T-helper 22 cell (primary cell): ENCODE measurements around the gene PLBD2.
"Not testable (repeated sequence)": the region's sequence is repeated elsewhere in the genome, so short reads cannot be mapped to it uniquely, and the experiment has no call there.

Experiments
- DNase-seq: peaks from one replicate; pipeline ENCODE4 v3.0.0-alpha.2; 2020; ENCODE audit warnings: low read depth

Gene PLBD2

DNA sequence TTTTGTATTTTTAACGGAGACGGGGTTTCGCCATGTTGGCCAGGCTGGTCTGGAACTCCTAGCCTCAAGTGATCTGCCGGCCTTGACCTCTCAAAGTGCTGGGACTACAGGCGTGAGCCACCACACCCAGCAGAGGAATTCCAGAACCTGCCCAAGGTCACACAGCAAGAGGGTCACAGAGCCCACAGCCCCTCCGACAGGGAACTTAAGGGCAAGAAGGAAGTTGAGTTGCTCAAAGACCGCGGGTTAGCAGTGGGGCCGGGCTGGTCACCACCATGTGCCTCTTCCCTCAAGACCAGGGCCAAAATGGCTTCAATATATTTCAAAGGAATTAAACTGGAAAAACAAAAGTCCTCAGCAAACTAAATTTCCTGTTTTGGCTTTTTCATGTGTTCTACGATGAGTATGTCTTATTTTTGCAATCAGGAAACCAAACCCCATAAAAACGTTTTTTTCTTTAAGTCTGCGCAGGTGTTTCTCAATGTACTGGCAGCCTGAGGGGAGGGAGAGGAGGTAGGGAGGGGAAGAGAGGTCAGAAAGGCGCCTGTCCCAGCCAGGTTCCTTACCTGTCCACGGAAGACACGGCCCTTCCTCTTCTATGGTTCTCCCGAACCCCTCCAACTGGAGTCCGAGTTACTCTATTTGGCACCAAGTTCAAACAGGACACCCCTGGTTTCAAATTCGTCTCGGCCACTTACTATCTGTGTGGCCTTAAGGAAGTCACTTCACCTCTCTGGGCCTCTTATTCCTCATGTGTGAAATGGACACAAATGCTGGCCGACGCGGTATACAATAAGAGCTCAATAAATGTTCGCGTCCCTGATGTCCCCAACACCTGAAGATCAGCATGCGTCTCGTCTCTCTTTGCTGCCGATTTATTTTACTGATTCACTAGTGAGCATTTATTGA, 24.3 kb upstream of the PLBD2 start:
- DNase-seq: no peak

DNA sequence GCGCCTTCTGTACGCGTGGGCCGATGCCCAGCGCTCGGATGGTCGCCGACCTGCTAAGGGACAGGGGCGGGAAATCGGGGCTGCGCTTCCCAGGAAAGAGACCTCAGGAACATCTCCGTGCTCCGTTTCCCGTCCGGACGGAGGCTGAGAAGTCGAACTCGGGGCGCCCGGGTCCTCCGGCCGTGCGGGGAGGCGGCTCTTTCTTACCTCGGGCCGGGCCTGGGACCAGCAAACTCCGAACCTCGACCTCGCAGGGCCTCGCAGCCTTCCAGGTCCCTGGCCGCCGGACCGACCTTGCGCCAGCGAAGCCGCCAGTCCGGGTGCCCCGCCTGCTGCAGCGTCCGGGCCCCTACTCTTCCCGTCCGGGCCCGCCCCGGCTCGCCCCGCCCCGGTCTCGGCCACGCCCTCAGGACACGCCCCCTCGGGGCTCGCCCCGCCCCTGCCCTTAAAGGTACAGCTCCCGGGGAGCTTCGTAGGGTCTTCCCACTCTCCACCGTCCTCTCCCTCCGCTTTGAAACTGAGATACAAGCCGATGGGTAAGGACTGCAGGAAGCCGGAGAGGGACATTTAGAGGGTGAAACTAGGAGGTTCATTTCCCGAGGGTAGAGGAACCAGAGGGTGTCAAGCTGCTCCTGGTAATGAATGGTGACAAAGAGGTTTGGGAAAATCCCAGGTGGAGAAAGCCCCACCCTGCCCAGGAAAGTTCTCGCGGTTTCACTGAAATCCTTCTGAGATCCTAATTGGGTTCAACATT, 23.4 kb upstream of the PLBD2 start, which contains the start of gene SLC8B1:
Gene SLC8B1, minus strand, starts transcription at position 324 of the 754 bp plus-strand sequence. CDS start 2,231 bp downstream, outside the sequence.
- DNase-seq: peak; percentile 67

GRCh38 chr12:113339540-113339939, 18.8 kb upstream of the PLBD2 start:
- DNase-seq: no peak

GRCh38 chr12:113340061-113340460, 18.3 kb upstream of the PLBD2 start:
- no peak for DNase-seq

DNA sequence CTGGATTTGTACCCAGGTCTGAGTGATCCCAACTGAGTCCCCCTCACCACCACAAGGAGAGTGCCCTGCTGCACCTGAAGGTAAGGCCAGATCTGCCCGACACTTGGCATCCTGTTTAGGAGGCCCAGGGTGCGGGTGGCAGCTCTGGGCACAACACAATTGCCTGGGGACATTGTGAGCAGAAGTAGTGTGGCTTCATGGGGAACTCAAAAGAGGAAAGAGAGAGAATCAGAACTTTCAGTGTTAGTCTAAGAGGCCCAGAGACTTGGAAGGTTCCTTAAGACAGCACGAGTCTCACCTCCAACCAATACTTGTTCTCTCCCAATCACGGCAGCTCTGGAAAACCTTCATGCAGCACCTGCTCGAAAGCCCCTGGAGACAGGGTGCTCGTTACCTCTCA, 16.9 kb upstream of the PLBD2 start:
- DNase-seq: no peak

DNA sequence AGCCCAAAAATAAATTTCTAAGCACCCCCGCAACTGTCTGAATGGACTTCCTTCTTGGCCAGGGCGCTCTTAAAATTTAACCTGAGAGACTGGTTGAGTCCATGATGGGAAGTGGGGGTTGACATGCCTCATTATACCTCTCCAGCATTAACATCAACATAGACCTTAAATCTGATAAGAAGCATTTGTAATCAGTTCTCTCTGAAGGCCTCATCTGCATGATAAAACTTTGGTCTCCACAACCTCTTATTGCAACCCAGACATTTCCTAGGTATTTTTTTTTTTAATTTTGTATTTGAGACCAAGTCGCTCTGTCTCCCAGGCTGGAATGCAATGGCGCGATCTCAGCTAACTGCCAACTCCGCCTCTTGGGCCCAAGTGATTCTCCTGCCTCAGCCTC, 13.1 kb upstream of the PLBD2 start:
- no peak for DNase-seq

DNA sequence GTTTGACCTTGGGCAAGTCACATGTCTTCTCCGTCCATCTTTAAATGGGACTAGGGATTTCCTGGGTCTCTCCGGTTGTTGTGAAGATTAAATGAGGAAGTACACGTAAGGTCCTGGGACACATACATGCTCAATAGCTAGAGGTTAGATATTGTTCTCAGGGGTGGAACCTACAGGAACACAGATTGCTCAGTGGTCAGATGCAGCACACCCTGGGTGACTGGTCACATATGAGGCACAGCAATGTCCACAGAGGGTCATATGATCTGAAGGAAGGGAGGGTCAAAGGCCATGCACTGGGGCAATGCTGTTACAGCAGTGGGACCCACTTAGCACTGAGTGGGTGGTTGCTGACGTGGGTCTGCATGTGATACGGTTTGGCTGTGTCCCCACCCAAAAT, 12.0 kb upstream of the PLBD2 start:
- no peak for DNase-seq

DNA sequence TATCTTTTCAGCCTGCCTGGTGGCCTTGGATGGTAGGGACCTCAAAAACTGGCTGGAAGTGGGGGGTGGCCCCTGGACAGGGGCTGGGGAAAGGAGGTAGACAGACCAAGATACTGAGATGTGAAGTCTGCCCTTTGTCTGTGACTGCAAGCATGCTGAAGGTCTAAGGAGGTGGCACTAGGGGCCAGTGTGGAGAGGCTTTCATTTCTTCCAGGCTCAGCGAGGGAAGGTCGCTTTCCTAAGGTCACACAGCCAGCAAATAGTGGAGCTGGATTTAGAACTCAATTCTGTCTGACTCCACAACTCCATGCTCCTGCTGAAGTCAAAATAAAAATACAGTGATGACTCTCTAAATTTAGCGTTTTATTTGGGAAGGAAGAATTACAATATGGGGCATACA, 11.3 kb upstream of the PLBD2 start:
- no peak for DNase-seq

DNA sequence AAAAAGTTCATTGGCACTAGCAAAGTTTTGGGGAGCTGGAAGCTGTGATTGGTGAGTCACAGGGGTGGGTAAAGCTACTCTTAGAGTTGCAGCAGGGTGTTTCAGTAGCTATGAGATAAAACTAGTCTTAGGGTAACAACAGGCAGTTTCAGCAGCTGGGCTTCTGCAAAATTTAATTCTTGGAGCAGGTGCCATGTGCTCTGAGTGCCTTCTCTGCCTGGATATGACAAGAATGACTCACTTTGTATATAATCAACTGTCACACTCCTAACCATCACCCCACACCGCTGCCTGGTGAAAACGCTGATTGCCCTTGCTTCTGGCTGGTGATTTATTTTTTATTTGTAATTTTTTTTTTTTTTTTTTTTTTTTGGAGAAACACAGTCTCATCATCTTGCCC, 10.5 kb upstream of the PLBD2 start:
- no peak for DNase-seq

DNA sequence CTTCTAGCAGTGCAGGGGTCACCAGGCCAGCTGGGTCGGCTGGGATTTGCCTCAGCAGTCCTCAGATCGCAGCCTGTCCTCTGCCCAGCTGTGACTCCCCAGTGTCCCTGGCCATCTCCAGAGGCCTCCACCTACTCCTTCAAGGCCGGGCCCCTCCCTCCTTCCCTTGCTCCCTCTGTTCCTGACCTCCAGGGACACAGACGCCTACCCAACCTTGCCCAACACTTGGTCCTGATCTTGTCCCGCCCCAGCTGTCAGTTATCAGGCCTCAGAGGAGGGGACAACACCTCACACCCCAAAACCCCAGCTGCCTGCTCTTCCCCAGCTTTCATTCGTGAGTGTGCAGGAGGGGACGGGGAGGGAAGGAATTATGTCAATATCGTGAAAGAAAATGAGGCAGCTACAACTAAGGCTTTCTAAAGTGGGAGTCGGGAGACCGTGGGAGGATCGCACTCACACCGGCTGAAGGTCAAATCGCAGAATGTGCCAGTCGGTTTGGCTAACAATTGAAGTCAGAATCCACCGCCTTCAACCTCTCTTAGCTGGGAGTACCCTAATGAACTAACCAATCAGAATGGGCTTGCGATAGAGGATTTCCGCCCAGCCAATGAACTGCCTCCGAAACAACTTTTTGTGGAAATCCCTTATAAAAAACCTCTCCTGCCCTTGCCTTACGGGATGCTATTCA, 9.4 kb upstream of the PLBD2 start:
- DNase-seq: no peak

DNA sequence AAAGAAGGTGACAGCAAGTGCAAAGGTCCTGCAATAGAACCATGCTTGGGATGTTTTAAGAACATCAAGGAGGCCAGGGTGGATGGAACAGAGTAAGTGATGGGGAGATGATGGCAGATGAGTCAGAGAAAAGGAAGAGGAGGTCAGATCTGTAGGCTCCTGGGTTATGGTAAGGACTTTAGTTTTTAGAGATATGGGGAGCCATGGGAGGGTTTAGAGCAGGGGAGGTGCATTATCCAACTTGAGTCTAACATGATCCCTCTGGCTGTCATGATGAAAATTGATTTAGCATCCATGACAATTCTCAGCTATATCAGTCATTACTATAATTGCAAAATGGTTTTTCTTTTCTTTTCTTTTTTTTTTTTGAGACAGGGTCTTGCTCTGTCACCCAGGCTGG, 7.3 kb upstream of the PLBD2 start:
- no peak for DNase-seq

GRCh38 chr12:113354192-113354591, 4.2 kb upstream of the PLBD2 start:
- DNase-seq: not testable (repeated sequence)

GRCh38 chr12:113359133-113359938, 949 bp downstream of the PLBD2 start:
- no peak for DNase-seq

DNA sequence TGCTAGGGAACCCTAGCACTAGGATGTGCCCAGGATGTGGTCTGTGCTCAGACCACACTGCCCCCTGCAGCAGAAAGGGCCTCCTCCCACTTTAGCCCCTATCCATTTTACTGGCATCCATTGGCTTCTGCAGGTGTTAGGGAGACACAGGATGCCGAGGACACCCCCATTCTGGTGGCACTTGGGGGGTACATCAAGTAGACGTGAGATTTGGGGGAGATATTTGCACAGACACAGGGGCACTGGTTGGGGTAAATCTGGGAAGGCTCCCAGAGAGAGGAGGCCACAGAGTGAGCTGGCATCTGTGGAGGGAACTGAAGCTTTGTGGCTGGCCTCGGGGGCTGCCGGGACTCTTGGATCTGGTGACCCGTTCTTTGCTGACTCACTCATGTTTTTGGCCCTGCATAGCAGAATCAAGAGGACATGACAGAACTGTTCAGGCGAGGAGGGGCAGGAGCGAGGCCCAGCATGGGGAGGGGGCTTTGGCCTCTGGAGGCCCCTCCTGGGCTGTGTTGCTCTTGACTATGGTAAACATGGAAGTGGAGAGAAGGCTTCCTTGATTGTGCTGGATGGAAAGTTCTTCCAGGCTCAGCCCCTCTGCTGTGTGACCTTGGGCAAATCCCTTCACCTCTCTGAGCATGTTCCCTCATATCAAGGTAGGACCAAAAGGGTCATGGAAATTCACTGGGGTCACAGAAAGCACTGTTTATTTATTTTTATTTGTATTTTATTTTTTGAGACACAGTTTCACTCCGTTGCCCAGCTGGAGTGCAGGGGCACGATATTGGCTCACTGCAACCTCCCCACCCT, 1.8 kb downstream of the PLBD2 start:
- no peak for DNase-seq

- DNase-seq: no peak
Measured at GRCh38 chr12:113361574-113362370, 3.4 kb downstream of the PLBD2 start.

DNA sequence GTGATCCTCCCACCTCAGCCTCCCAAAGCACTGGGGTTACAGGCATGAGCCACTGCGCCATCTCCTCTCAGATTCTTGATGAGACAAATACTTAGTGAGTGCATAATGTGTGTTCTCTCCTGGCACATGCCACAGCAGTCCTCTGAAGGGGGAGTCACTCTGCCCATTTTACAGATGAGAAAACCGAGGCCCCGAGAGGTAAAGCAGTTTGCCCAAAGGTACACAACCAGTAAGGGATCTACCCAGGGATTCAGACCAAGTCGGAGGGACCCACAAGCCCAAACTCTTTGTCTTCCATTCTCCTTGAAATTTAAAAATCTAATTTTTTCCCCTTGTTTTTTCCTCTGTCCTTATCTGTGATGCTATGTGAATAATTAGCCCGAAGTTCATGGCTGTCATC, 6.3 kb downstream of the PLBD2 start:
- no peak for DNase-seq

GRCh38 chr12:113365639-113366395, 7.4 kb downstream of the PLBD2 start:
- no peak for DNase-seq

DNA sequence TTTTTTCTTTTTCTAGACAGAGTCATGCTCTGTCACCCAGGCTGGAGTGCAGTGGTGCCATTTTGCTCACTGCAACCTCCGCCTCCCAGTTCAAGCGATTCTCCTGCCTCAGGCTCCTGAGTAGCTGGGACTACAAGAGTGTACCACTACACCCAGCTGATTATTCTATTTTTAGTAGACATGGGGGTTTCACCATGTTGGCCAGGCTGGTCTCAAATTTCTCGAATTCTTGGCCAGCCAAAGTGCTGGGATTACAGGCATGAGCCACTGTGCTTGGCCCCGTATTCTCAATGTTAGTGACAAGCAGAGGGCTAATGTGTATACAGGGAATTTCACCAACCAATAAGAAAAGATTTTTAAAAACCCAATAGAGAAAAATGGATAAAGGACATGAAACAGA, 8.4 kb downstream of the PLBD2 start:
- DNase-seq: no peak

DNA sequence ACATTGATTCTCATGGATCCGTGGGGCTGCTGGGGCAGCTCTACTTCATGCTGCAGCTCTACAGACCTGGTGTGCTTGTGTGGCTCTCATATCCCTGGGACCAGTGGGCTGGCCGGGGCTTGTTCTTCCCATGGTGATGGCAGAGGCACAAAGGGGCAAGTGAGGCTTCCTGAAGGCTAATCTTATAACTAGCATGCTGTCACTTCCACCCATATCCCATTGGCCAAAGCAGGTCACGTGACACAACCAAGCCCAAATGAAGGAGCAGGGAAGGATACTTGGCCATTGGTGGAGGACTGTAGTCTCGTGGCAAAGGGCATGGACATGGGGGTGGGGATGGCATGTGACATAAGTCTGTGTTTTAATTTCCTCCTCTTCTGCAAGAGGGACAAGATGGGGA, 9.9 kb downstream of the PLBD2 start:
- no peak for DNase-seq
